Astrocyte of the spinal cord (primary cell): ENCODE measurements around the gene SMIM28.

Experiments
- DNase-seq: peaks from one replicate; pipeline ENCODE4 v3.0.0; 2011; ENCODE audit warnings: low read depth, low spot score
- H3K4me3 ChIP-seq: 2 replicates; pipeline ENCODE4 v1.5.1; 2011; ENCODE audit warnings: low read depth, mild to moderate bottlenecking, low read length, moderate library complexity
- CTCF ChIP-seq: IDR thresholded peaks from 2 replicates; pipeline ENCODE4 v1.5.1; 2012; ENCODE audit warnings: low read depth, mild to moderate bottlenecking, low read length, inconsistent platforms
- in situ Hi-C: cut with HindIII; loops from 2 replicates; pipeline ENCODE4 v1.10.0; 2017; ENCODE audit warnings: low sequenced_read_pairs

The SMIM28 gene

GRCh38 chr6:138427701-138428100 is 50.0 kb downstream of the SMIM28 start:
- no peak overlapping the region for H3K4me3 ChIP-seq
- in situ Hi-C loops, result no loop called here
- TF ChIP-seq CTCF, result no peak

GRCh38 chr6:138428944-138429598 is 51.4 kb downstream of the SMIM28 start:
- DNase-seq, result peak; percentile 81
- TF ChIP-seq CTCF, result peak; percentile 55
- no peak overlapping the region for H3K4me3 ChIP-seq

More at GRCh38 chr6:138427701-138428100, 50.0 kb downstream of the SMIM28 start:
- DNase-seq, result no peak

GRCh38 chr6:138429761-138430160 is 52.1 kb downstream of the SMIM28 start:
- TF ChIP-seq CTCF, result no peak
- peak; percentile 27 for DNase-seq
- in situ Hi-C loops, result no loop called here
- H3K4me3 ChIP-seq, result no peak overlapping the region

More at GRCh38 chr6:138428944-138429598, 51.4 kb downstream of the SMIM28 start:
- in situ Hi-C loops, result no loop called here

GRCh38 chr6:138430361-138431145 is 52.8 kb downstream of the SMIM28 start:
- no peak overlapping the region for H3K4me3 ChIP-seq
- in situ Hi-C loops, result no loop called here
- no peak for TF ChIP-seq CTCF
- DNase-seq, result no peak

GRCh38 chr6:138431256-138432062 is 53.8 kb downstream of the SMIM28 start:
- in situ Hi-C loops, result no loop called here
- no peak for DNase-seq

More at GRCh38 chr6:138431256-138432062, 53.8 kb downstream of the SMIM28 start:
- TF ChIP-seq CTCF, result no peak
- no peak overlapping the region for H3K4me3 ChIP-seq
